Femur (tissue), 1 donor: ENCODE results near the gene TRERF1.

ENCODE experiments used
- DNase-seq: peaks from one replicate; pipeline ENCODE4 v3.0.0-alpha.2; 2017

The TRERF1 gene

DNA sequence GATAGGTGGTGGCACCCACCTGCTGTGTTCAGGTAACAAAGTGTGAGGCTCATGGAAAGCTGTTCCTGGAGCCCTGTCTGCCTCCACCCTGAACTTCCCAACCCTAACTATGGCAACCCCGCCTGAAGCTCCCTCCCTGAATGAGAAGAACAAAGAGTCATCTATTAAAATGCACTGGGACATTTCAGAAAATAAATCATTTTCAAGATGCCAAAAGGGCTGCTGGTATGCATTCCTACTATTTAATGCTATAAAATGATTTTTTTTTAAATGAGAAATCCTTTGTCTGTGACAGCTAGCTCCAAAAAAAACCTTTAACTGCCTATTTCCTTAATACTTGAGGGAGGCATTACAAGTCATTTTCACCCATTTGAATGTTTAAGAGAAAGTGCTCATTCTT lies 149.7 kb downstream of the TRERF1 start:
- no peak for DNase-seq

DNA sequence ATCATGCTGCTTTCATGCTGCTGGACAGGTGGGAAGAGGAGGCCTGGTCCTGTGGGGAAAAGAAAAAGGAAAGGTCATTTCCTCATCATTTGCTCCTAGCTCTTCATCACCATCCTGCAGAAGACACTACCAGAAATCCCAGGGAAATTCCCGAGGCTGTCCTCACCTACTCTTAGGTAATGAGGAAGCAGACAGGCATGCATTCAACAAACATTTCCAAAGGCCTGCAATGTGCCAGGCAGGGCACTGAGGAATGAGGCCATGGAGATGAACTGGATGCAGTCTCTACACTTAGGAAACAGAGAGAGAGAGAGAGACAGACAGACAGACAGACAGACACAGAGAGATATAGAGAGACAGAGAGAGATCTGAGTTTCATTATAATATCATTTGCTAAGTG lies 151.0 kb downstream of the TRERF1 start:
- DNase-seq: no peak

DNA sequence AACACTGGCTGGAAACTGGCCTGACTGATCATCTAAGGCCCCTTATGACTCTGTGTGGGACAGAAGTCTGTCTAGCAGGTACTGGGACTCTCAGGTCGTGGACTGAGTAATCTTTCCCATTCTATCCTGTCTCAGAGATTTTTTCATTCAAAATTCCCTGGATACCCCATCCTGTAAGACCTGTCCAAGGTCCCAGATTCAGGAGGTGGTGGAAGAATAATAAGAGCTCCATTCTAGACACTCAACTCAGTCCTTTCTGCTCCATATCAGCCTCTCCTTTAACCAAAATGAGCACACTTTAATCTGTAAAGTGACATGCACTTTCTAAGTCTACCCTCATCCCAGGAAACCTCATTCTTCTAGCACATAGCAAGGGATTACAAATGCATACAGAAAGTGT lies 151.5 kb downstream of the TRERF1 start:
- no peak for DNase-seq

- DNase-seq: no peak
Observed at GRCh38 chr6:42297661-42298060, 154.1 kb downstream of the TRERF1 start.

DNA sequence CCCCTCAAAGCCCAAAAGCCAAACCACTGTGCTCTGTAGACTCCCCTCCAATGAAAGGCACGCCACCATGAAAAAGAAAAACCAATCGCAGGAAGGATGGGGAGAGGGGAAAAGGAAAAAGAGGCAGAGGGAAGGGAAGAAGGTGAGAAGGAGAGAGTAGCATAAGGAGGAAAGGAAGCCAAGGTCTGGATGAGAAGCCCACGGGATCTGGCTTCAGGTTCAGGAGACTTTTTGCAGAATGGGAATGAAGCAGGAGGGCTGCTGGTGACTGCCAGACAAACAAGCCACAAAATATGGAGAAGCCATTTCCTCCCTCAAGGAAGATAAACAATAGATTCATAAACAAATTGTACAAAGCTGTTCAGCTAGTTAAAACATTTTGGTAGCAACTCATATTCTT lies 155.1 kb downstream of the TRERF1 start:
- DNase-seq: no peak

DNA sequence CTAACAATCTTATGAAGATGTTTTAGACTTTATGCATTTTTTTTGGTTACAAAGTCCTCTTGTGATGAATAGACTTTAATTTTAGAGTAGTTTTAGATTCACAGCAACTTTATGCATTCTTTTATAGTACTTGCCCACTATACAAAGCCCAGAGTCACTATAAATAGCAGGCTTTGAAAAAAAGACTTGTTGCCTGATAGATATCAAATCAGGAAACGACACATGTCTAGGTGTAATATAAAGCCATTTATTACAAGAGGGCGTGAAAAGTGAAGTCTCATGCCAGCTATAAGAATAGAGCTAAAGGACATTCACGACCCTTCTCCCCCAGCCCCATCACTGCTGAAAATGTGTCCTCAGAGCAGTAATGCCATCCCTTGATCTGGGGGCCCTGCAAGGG lies 156.0 kb downstream of the TRERF1 start:
- DNase-seq: no peak

- DNase-seq: no peak
Observed at GRCh38 chr6:42295181-42295580, 156.5 kb downstream of the TRERF1 start.

DNA sequence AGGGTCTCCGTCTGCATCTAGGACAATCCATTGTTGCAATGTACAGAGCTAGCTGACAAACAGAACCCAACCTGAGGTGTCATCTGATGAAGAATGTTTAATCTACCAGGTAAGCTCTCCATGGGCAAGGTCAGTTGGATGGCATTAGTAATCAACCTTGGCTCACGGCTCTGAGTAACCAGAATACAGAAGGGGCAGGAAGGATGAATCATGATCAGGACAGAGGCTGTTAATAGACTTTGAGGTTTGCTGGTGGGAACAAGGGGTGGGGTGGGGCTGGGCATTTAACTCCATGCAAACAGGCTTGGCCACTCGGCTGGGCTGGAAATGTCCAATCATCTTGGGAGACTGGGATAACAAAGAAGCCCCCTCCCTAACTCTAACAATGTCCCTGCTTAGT lies 157.0 kb downstream of the TRERF1 start:
- no peak for DNase-seq

DNA sequence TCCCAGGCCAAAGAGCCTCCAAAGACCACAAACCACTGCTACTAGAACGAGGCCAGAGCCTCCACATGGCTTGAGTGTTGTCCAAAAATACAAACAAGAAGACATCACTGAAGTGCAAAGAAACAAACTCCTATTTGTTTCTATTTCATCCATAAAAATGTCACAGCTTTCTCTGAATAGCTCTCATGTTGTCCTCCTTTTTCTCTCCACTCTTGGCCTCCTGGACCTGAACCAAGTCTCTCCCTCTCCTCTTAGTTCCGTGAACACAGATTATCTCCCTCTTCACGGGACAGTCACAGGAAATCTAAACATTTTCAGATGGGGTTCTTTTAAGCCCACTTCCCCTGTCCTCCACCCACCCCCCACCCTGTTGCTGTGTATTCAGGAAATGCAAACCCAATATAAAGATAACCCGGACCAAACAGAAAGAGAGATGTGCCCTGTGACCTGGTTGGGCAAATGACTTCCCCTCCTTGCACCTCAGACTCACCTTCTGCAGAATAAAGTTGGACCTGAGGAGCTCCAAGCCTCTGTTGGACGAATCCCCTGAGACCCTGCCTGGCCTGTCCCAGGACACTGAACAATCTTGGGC lies 158.2 kb downstream of the TRERF1 start:
- DNase-seq: no peak

GRCh38 chr6:42292004-42292740 lies 159.6 kb downstream of the TRERF1 start:
- no peak for DNase-seq

GRCh38 chr6:42287756-42288155 lies 164.0 kb downstream of the TRERF1 start:
- DNase-seq: no peak

DNA sequence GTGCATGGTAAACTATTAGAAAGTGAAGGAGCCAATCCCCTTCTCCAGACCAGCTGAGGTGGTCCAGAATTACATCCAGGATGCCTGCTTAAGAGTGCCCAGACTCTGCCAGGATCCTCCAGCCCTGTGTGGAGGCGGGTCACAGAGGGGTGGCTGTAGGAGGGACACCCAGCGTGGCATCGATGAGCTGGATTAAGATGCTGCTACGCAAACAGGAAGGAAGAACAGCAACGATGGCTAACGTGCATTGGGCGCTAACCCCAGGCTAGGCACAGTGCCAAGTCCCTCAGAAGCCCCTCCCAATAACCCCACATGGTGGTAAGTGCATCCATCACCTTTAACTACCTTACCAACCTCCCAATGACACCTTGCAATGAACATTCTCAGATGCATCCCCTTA lies 170.2 kb downstream of the TRERF1 start:
- no peak for DNase-seq

DNA sequence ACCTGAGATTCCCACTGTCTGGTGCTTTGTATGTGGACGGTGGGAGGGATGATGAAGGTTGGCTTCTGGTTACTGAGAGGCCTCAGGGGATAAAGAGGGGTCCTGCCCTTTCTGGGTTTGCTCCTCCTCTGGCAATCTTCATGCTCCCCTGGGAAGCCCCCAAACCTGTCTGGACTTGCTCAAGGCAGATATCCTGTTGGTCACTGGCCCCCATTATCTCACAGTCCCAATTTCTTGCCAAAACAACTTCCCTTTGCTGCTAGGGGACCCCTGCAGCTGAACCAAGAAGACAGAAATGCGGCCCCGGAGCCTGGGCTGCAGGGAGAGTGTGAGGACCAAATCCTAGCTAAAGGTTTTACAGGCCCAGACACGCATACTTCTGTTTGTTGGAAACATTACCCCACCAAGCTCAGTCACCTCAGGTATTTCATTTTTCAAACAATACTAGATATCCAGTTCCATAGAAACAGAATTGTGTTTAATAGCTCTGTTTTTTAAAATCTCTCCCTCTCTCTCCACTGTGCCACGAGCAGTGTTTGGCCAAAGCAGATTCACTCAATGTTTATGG lies 170.7 kb downstream of the TRERF1 start:
- no peak for DNase-seq

DNA sequence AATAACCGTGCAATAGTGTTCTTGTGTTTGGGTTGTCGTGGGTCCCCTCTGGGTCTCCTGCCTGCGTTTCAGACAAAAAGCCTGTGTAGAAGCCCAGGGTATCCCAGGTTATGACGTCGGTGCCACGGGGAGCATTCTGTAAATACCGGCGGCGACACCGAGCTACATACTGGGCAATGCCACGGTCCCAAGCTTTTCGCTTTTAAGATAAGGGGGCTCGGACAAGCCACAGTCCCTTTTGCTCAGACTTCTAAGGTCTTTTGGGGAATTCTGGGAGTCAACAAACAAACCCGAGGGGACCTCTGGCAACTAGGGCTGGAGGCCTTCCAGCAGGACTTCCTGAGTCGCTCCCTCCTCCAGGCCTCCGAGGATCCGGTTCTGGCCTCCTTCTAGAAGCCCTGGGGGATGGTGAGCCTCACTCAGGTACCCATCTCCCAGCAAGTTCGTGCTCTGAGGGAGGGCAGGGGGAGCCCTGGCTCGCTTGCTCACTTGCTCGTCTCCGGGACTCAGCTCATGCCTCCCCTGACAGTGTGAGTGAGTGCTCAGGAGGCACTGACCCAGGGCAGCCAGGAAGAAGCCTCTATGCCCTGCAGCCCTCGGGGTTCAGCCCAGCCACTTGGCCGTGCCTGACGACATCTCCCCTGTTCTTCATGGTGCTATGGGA lies 171.6 kb downstream of the TRERF1 start:
- DNase-seq: no peak

- DNase-seq: peak; percentile 43
Observed at GRCh38 chr6:42279144-42279781, 172.5 kb downstream of the TRERF1 start.

DNA sequence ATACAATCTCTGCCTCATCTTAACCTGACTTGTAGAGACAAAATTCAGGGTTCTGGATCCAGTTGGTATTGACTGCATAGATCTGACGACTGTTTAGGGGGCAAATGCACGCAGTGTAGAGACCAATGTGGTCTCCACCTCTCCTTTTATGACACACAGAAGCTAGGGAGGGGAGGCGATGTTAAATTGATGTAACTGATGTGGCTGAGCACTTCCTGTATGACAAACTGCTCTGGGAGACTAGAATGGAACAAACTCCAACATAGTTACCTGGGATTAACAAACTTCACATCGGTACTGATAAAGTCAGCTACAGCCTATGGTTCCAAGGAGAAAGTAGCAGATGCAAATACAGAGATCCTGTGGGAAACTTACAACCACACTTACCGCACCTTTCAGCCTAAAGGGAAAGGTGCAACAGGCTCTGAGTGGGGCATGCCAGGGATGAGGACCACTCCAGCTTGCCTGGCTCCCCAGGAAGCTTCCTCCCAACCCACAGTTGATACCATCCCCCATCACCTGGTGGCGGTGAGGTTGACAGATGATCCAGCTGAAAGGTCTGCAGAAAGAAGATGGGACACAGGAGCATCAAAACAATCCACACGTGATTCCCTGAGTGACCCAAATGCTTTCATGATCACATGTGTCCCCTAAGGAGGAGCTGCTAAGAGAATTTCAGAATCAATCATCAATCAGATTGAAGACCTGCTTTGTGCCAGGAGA lies 173.4 kb downstream of the TRERF1 start:
- DNase-seq: no peak

- peak; percentile 74 for DNase-seq
Observed at GRCh38 chr6:42276034-42276890, 175.5 kb downstream of the TRERF1 start.

DNA sequence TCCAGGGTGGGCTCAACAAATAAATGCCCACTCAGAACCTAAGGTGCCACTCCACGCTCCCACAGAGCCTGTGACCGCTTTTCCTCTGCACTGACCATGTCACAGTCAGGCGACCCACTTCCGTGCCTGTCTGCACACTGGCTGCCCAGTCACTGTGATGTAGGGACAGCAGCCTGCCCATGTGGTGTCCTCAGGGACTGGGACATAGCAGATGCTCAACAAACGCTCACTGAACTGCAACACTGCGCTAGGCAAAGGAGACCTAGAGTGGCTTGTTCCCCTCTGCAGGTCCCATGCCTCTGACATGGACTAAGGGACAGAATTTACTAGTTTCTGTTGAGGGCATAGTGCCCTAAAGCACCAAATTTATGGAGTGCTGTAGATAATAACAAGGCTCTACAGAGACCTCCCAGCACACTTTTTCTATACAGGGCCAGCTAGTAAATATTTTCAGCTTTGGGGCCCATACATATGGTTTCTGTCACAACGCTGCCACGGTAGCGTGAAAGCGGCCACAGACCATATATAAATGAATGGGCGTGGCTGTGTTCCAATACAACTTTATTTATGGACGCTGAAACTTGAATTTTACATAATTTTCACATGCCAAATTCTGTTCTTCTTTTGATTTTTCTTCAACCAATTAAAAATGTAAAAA lies 176.2 kb downstream of the TRERF1 start:
- no peak for DNase-seq

DNA sequence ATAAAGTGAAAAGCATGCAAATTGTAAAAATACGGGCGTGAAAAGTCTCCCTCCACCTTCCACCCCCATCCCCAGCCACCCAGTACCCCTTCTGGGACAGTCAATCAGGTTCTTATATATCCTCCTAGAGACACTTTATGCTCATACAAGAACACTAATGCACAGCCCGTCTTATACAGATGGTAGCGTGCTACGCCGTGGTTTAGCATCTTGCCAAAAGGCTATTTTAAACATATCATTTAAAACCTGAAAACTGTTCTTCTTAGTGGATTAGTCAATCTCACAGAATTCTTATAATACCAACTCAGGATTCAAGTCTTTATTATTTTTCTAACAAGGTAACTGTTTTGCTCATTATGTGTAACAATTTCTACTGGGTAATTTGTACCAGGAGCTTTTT lies 176.8 kb downstream of the TRERF1 start:
- DNase-seq: no peak

- no peak for DNase-seq
Observed at GRCh38 chr6:42271834-42272805, 179.6 kb downstream of the TRERF1 start.
